ENCODE measurements around the gene RPS27L.

Gene RPS27L

GRCh38 chr15:63135281-63135680, 22.0 kb downstream of the RPS27L start:
- Histone ChIP-seq H3K4me1 (ENCODE audit: insufficient read depth, poor library complexity, severe bottlenecking) (peaks cover 26% of the 10 kb centered on the region), H3K27ac (ENCODE audit: poor library complexity, severe bottlenecking) (peak overlapping the region; percentile 86), H3K4me3 (ENCODE audit: severe bottlenecking) (no peak overlapping the region), H3K27me3 (ENCODE audit: insufficient read depth, poor library complexity, severe bottlenecking) (no peaks in the 10 kb centered on the region), H3K9me3 (ENCODE audit: severe bottlenecking) (no peaks in the 10 kb centered on the region), H3K36me3 (ENCODE audit: low read depth) (peaks cover 8% of the 10 kb centered on the region; the same call in 1 of the 2 replicates)
- no peak for TF ChIP-seq CTCF (IDR thresholded peaks at IDR 0.05; ENCODE audit: poor library complexity, severe bottlenecking)
- no peak for DNase-seq (ENCODE audit: low spot score)
- ATAC-seq (ENCODE audit: low read depth), result no peak

GRCh38 chr15:63134245-63134985, 22.9 kb downstream of the RPS27L start:
- peak overlapping the region; percentile 86 for H3K27ac ChIP-seq (ENCODE audit: poor library complexity, severe bottlenecking)
- ATAC-seq (ENCODE audit: low read depth), result no peak
- TF ChIP-seq CTCF (IDR thresholded peaks at IDR 0.05; ENCODE audit: poor library complexity, severe bottlenecking), result no peak

GRCh38 chr15:63133786-63134185, 23.5 kb downstream of the RPS27L start:
- no peak for TF ChIP-seq CTCF (IDR thresholded peaks at IDR 0.05; ENCODE audit: poor library complexity, severe bottlenecking)
- Histone ChIP-seq H3K4me1 (ENCODE audit: insufficient read depth, poor library complexity, severe bottlenecking) (peaks cover 26% of the 10 kb centered on the region), H3K9me3 (ENCODE audit: severe bottlenecking) (no peaks in the 10 kb centered on the region), H3K36me3 (ENCODE audit: low read depth) (peaks cover 20% of the 10 kb centered on the region), H3K27me3 (ENCODE audit: insufficient read depth, poor library complexity, severe bottlenecking) (no peaks in the 10 kb centered on the region), H3K4me3 (ENCODE audit: severe bottlenecking) (no peak overlapping the region), H3K27ac (ENCODE audit: poor library complexity, severe bottlenecking) (peak overlapping the region; percentile 86)
- DNase-seq (ENCODE audit: low spot score) (no peak), ATAC-seq (ENCODE audit: low read depth) (no peak)

More at GRCh38 chr15:63134245-63134985, 22.9 kb downstream of the RPS27L start:
- Histone ChIP-seq H3K4me3 (ENCODE audit: severe bottlenecking) (no peak overlapping the region), H3K9me3 (ENCODE audit: severe bottlenecking) (no peaks in the 10 kb centered on the region), H3K4me1 (ENCODE audit: insufficient read depth, poor library complexity, severe bottlenecking) (peaks cover 26% of the 10 kb centered on the region), H3K27me3 (ENCODE audit: insufficient read depth, poor library complexity, severe bottlenecking) (no peaks in the 10 kb centered on the region), H3K36me3 (ENCODE audit: low read depth) (peaks cover 15% of the 10 kb centered on the region)
- DNase-seq (ENCODE audit: low spot score), result no peak

GRCh38 chr15:63126726-63127125, 30.6 kb downstream of the RPS27L start:
- ATAC-seq (ENCODE audit: low read depth) (no peak), DNase-seq (ENCODE audit: low spot score) (no peak)
- Histone ChIP-seq H3K9me3 (ENCODE audit: severe bottlenecking) (no peaks in the 10 kb centered on the region), H3K27ac (ENCODE audit: poor library complexity, severe bottlenecking) (no peak overlapping the region), H3K27me3 (ENCODE audit: insufficient read depth, poor library complexity, severe bottlenecking) (no peaks in the 10 kb centered on the region), H3K36me3 (ENCODE audit: low read depth) (peaks cover 47% of the 10 kb centered on the region), H3K4me3 (ENCODE audit: severe bottlenecking) (no peak overlapping the region), H3K4me1 (ENCODE audit: insufficient read depth, poor library complexity, severe bottlenecking) (peaks cover 4% of the 10 kb centered on the region)
- TF ChIP-seq CTCF (IDR thresholded peaks at IDR 0.05; ENCODE audit: poor library complexity, severe bottlenecking), result no peak

- Histone ChIP-seq H3K4me1 (ENCODE audit: insufficient read depth, poor library complexity, severe bottlenecking) (peaks cover 4% of the 10 kb centered on the region), H3K27ac (ENCODE audit: poor library complexity, severe bottlenecking) (no peak overlapping the region), H3K27me3 (ENCODE audit: insufficient read depth, poor library complexity, severe bottlenecking) (no peaks in the 10 kb centered on the region), H3K36me3 (ENCODE audit: low read depth) (peaks cover 33% of the 10 kb centered on the region), H3K9me3 (ENCODE audit: severe bottlenecking) (no peaks in the 10 kb centered on the region), H3K4me3 (ENCODE audit: severe bottlenecking) (no peak overlapping the region)
- TF ChIP-seq CTCF (IDR thresholded peaks at IDR 0.05; ENCODE audit: poor library complexity, severe bottlenecking), result no peak
- DNase-seq (ENCODE audit: low spot score) (no peak), ATAC-seq (ENCODE audit: low read depth) (no peak)
Measured at GRCh38 chr15:63124506-63124905, 32.8 kb downstream of the RPS27L start.

Measured in RWPE2 (cell line).